HG03575 (cell line): Measurements from ENCODE around the gene GCLC.
"Not testable (repeated sequence)": the region's sequence is repeated elsewhere in the genome, so short reads cannot be mapped to it uniquely, and the experiment has no call there.

Experiments
- ATAC-seq: cut with Tn5 transposase; IDR thresholded peaks from one replicate; pipeline ENCODE4 v1.9.1; 2021; ENCODE audit not compliant: unreplicated experiment, insufficient number of reproducible peaks, low FRiP score; ENCODE audit errors: extremely low read depth

GCLC gene

DNA sequence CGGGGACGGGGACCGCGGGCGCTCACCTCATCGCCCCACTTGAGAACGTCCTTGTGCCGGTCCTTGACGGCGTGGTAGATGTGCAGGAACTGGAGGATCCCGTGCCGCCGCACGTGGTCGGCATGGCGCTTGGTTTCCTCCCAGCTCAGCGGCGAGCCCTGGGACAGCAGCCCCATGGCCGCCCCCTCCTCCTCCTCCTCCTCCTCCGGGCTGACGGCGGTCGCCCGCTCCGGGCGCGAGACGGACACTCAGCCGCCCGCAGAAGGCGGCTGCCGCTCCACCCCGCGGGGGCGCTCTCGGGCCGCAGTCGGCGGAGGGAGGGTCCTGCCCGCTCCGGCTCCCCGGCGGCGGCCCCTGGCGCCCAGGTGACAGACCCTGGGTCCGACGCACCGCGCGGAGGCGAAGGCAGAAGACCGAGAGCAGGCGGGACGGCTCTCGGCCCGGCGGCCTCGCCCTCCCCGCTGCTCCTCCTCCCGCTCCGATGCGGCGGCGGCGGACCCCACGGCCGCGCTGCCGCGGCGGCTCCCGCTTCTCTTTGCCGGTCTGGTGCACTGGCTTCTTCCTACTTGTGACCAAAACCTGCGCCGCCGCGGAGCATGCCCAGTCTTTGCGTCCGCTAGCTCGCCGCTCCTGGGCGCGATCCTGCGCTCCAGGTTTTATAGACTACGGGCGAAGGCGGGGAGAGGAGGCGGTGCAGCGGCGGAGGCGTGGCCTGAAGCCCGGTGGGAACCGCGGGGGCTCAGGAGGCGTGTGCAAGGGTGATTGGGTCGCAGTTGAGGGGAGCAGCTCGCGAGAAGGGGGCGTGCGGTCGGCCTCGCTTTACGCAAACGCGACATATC, at the start of gene GCLC:
Gene GCLC, minus strand, starts transcription at position 632 of the 839 bp plus-strand sequence. Its CDS starts 456 bp downstream, at position 176.
- ATAC-seq = peak; percentile 67

DNA sequence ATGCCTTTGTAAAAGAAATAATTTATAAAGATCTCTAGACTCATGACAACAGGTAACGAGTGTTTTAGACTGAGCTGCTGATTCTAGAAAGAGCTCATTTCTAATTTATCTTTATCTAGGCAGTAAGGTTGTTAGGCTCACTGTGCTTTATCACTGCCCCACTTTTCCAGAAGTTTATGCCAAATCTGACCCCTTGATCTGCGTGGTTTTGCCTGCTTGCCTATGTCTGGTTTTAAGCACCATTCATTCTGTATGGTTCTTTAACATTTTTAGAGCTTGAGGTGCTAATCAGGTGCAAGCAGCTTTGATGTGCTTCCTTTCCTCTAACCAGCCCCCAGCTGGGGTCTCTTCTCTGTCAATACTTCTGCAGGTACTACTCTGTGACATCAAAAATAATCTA, 49.7 kb upstream of the GCLC start:
- no peak for ATAC-seq

DNA sequence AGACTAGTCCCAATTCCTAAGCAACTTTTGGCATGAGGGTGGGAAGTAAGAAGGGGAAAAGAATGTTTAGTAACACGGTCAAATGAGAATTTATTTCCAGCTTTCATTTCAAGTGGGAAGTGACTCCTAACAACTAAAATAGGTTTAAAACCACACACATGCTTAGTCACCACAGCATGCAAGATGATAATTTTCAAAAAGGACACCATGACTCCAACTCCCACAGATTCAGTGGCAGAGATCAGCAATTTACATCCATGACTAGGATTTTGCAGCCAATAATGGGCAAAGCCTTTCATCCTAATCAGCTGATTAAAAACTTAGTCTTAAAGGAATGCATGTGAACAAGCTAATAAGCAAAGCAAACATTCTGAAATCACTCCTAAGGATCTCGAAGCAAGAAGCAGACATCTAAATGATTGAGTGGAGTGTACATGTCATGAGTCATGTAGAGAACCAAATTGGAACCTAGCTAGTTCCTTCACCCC, 48.1 kb upstream of the GCLC start:
- no peak for ATAC-seq

DNA sequence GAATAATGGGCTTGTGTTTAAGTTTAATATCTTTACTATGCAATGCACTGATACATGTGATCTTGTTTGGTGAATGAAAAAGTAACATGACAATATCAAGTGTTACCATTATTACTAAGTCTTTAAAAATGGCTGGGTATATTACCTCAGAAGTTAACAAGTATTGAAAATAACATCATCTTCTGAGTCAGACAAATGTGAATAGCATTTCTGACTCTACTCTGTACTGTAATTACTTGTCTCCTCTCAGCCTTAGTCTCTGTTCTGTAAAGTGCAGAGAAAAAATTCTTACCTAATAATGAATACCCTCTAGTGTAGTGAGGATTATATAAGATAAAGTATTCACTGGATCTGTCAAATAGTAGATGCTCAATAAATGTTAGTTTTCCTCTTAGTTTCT, 47.0 kb upstream of the GCLC start:
- ATAC-seq = no peak

DNA sequence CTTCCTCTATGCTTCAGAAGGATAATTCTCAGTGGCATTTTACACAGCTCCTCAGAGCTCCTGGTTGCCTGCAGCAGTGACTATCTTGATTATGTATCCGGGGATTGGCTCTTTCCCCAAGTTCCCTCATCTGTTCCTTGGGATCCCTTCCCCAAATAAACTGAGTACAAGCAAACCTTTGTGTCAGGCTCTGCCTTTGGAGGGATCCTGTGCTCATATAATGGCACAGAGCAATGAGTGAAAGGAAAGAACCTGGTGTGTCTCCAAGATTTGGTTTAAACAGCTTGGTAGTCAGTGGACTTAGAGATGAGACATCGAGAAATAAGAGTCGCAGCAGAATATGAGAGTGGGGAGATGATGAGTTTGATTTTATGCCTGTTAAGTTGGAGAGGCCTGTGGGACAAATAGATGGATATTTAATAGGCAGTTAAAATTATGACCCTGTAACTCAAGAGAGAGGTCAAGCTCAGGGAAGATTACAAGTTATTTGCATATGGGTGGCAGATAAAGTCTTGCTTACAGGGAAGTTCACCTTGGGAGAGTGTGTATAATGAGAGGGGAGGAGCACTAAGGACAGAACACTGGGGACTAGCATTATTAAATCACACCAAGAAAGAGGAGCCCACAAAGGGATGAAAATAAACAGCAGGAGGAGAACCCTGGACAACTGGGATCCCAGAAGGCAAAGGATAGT, 44.1 kb upstream of the GCLC start:
- no peak for ATAC-seq

DNA sequence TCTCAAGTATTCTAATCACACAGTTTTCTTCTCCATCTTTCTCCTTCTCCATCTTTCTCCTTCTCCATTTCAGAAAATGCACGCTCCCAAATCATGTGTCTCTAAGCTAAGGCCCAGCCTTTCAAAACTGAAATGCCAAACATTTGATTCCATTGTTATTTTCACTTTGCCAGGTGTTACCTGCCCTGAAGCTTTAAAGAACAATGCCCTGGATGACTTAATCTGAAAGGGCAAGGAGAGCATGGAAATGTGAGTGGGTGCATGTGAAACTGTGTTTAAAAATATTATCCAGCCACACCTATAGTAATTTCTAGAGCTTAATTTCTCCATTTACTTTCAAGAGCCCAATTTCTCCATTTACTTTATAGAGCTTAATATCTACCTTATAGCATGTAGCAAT, 42.4 kb upstream of the GCLC start:
- ATAC-seq = no peak

DNA sequence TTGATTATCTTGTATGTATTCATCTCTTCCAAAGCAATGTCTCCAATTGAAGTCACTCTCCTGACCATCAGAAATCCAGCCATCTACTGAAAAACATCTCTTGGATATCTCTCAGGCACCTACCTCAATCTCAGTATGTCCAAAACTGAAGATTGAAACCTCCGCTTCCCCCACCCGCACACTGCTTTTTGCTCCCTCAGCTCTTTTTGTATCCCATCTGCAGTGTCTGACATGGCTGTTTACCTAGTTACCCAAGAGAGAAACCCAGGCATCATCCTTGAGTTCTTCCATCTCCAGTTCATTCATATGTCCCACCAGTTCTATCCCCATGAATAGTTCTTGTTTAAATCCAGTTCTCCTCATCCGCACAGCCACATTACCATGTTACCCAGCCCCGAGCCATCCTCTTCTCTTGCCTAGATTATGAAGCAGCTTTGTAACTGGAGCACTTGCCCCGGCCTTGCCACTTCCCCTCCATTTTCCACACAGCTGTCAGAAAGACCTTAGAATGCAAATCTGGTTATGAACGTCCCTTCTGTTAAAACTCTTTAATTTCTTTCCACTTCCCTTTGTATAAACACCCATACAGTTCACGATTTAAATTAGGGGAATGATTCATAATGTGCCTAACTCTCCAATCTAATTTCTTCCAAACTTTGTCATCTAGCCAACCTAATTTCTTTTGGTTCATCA, 40.5 kb upstream of the GCLC start:
- ATAC-seq = no peak

DNA sequence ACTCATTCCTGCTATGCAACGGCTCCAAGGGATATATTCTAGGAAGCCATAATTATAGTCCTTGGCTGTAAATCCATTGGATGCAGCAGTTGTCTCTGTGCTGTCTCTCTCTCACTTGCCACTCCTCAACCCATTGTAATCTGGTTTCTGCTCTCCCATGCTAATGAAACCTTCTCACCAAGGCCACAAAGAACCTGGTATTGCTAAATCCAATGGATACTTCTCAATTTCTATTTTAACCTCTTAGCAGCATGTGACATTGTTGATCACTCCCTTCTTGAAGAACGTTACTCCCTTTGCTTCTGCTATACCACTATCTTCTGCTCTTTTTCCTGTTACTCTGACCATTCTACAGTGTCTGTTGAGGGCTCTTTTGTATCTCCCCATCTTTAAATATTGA, 39.8 kb upstream of the GCLC start:
- no peak for ATAC-seq

DNA sequence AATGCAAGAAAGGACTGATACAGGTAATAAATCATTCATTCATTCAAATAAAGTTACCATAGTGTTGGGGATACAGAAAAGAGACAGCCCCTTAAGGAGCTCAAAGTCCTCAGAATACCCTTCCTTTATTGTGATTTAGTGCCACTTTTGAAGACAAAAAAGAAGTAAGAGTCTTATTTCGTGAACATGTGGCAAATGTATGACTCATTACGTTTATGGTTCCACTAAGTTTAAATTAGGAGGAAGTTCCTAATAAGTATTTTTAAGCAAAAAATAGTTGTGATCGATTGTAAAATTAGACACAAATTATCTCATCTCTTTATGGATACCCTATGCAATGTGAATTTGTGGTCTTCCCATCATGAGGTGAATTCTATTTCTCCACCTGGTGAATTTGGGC, 38.5 kb upstream of the GCLC start:
- no peak for ATAC-seq

DNA sequence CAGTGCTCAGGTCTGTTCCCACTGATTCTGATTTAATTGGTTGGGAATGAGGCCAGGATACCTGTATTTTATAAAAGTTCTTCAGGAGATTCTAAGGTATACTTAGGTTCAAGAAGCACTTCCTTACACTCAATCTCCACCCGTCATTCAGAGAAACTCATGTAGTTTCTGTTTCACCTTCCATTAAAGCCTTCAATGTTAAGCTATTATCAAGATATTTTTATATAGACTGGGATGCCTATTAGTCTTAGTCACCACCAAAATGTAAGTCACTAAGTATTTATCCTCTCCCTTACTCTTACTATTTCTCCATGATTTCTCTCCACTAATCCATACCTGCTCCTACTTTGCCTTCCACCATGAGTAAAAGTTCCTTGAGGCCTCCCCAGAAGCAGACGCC, 38.1 kb upstream of the GCLC start:
- no peak for ATAC-seq

DNA sequence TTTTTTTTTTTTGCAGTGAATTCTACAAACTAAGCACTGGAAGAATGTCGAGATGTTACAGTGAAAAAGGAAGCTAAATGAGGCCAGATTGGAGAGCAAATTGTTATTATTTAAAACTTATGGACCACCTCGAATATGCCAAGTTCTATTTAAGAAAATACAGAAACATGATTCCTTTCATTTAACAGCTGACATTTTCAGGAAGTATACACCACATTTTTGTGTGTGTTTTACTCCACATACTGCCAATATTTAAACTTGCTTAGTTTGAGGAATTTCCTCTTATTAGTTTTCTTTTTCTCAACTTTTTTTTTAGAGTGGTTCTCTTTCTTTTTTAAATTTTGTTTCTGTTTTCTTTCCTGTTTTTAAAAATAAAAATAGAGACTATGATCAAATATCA, 37.0 kb upstream of the GCLC start:
- no peak for ATAC-seq

DNA sequence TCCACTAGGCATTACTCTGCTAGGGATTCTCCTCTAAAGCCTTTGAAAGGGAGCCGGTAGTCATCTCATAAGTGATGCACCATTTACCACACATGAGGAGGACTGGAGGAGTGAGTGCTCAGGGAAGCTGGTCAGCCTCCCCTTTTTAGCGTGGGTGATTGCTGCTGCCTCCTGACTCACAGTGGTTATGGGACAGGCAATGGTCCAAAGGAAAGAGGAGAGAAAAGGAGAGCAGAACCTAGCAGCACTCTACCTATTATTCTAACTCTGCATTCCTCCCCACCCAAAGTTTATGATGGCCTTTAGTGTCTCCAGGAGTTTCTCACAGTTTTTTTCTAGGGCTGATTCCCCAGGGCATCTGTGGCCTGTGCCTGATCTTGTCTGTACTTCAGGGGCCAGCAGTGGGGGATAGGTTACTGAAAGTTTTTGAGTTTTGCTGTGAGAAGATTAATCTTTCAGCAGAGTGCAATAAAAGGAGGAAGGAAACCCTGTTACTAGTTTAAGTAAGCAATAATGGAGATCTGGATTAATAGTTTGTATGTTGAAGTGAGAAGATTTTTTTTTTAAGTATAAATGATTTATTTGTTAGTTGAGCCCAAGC, 36.4 kb upstream of the GCLC start:
- no peak for ATAC-seq

DNA sequence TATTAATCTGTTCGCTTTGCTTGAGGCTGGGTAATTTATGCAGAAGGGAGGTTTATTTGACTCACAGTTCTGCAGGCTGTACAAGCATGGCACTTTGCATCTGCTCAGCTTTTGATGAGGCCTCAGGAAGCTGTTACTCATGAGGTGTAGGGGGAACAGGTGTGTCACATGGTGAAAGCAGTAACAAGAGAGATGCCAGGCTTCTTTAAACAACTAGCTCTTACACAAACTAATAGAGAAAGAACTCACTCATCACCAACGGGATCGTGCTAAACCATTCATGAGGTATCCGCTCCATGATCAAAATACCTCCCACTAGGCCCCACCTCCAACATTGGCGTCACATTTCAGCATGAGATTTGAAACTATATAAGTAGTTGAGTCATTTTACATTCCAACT, 34.4 kb upstream of the GCLC start:
- ATAC-seq = no peak

DNA sequence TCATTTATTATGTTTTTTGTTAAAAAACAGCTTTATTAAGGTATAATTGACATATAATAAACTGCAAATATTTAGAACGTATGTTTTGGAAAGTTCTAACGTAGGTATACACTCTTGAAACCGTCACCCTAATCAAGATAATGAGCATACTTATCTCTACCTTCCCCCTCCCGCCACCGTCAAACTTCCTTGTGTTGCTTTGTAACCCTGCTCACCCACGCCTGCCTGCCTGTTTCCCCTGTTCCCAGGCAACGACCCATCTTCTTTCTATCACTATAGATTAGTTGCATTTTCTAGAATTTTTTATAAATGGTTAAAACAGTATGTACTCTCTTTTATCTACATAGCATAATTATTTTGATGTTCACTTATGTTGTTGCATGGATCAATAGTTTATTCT, 33.5 kb upstream of the GCLC start:
- ATAC-seq = no peak

DNA sequence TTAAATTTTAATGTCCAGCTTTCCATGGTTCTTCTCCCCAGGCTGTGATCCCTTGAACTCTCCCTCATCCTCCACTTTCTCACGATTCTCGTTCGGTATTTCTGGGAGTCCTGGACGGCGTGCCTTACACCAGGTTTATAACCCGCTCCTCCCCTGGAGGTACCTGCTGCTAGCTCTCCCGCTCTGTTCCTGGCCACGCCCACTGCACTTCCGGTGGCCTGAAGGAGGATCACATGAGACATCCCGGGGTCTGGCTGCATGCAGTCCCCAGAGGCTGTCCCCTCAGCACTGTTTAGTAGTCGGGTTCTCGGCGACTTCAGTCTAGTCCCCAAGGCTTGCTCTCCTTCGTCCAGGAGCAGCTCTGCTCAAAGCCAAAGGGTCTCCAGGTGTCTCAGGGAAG, 28.4 kb upstream of the GCLC start:
- ATAC-seq = no peak

DNA sequence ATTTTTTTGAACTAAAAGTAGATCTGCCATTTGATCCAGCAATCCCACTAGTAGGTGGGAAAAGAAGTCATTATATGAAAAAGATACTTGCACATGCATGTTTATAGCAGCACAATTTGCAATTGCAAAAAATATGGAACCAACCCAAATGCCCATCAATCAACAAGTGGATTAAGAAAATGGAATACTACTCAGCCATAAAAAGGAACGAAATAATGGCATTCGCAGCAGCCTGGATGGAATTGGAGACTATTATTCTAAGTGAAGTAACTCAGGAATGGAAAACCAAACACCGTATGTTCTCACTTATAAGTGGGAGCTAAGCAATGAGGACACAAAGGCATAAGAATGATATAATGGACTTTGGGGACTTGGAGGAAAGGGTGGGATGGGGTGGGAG, 27.5 kb upstream of the GCLC start:
- ATAC-seq = not testable (repeated sequence)

DNA sequence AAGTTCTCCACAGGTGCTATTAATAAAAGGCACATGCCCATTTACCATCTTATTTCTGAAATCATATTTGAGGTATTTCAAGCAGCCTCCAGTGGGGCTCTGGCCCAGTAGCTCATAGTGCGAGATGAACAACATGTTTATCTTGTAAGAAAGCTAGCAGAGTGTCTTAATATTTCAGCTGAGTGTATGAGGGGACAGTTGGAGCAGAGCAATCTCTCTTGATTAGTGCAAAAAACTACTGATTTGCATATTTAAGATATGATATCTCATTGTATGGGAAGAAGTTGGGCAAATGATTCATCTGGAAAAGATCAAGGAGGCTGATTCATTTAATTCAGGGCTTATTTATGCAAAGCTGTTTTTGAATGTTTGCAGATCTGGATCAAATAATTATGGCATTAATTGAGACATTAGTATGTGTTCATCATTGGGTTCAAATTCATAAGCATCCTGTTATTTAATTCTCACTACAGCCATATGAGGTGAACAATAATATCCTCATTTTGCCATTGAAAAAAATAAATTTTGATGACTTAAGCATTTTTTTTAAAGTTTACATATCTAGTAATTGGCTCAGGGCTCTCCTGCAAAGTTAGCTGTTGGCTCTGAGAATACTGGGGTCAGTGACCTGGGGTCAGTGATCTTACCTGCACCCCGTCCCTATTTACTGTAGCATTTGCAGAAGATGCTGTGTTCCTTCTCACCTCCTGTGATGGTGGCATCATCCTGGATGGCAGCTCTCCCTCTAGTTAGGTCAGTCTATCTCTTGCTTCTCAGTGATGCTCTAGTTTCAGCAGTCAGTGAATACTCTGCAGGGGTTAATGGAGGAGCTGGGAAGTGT, 24.1 kb upstream of the GCLC start:
- ATAC-seq = no peak

DNA sequence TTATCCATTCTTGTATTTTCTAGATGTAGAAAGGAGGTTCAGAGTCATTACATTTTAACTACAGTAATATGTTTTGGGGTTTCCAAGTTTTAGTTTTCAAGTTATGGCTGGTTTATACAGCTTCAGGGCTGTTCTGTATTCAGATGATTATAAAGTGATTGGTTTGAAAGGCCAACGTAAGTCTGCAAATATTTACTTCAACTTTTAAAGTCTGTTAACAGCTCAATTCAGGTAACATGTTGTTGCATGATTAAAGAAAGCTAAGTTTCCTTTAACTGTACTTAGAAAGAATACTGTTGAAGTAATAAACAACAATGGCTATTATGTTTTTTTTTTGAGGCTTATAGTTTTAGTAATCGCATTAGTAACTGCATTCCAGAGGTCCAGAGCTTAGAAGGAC, 22.8 kb upstream of the GCLC start:
- no peak for ATAC-seq

DNA sequence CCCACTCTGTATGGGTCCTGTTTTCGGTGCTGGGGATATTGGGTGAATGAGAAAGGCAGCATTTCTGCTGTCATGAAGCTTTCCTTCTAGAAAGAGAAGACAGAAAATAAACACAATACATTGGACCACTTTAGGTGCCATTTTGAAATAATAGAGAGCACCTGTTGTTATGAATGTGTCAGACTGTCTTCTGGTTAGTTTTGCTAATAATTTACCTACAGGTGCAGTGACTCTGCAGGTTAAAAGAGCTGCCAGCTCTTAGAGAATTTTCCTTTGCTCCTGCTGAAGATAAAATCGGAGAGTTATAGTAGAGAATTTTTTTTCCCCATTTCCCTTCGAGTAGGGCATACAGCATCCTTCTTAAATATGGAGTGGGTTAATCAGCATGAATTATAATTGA, 21.9 kb upstream of the GCLC start:
- no peak for ATAC-seq
